ENCODE data around the gene SFT2D1. TPM values are rescaled to one million over a fixed set of nuclear protein-coding genes. Genes with fewer than 3 reads are reported as not detected.
"Not testable (repeated sequence)": the region's sequence is repeated elsewhere in the genome, so short reads cannot be mapped to it uniquely, and the experiment has no call there.

SFT2D1 gene
- 10 to 100 TPM; 41.1 to 59.4 (median 54.8) TPM for total RNA-seq

DNA sequence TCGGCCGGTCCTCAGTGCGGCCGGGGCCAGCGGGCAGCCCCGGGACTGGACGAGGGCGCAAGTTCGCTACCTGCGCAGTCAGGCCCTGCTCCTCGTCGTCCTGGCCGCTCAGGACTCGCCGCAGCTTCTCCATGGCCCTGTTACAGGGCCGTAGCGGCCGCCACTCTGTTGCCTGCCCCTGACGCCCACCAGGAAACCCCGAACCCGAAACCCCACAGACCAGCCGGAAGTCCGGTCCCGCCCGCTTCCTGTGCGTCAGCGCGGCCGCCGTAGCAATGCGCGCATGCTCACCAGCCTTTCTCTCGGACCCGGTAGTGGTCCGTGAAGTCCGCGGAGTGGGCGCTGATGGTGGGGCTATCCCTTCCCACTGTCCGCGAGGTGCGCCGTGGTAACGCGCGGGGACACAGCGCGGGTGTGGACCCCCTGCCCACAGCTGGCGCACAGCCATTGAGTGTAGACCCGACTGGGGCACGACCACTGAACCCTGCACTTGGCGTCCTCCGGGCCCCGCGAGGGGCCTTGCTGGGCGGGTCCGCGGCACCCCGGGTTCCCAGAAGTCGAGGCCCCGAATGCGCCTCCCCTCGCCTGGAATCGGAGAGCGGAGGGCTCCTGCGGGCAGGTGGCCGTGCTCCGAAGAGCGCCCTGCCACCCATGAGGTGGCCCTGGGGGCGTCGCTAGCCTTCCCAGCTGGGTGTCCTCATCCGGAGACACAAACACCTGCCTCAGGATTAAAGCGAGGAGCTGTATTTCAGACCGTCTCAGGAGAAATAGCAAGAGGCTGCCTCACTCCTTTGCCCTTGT, at the start of gene SFT2D1:
SFT2D1 (minus strand) TSS at position 197 of the 801 bp plus-strand sequence; CDS start at position 133, 64 bp downstream.
- no peaks in the 10 kb centered on the region for H3K9me3 ChIP-seq
- peaks cover 0 to 12% (median 0%) of the 10 kb centered on the region in 3 donors for H3K36me3 ChIP-seq
- peak; percentile 67 to 78 for DNase-seq (ENCODE audit: low spot score in 2 of 2)
- WGBS, 2 donors = 0% methylated on average over 34 to 44 of the region's 73 CpGs
- peak within 1 kb of the TSS; percentile 76 to 99 (median 84) for H3K4me3 ChIP-seq
- H3K4me1 ChIP-seq = peaks cover 0 to 47% (median 23%) of the 10 kb centered on the region in 4 donors
- peak within 1 kb of the TSS; percentile 90 to 98 (median 94) for H3K27ac ChIP-seq
- no peaks in the 10 kb centered on the region for H3K27me3 ChIP-seq
- TF ChIP-seq CTCF (IDR thresholded peaks at IDR 0.05) (peak in 1 of 5 experiments; percentile 23), EP300 (IDR thresholded peaks at IDR 0.05) (peak; percentile 88 to 96), POLR2A (IDR thresholded peaks at IDR 0.05) (peak; percentile 86 to 91)

GRCh38 chr6:166389119-166389518, 46.8 kb upstream of the SFT2D1 start:
- WGBS, 2 donors = 55 to 61% methylated on average over 3 of the region's 3 CpGs
- no peak overlapping the region for H3K4me3 ChIP-seq
- H3K9me3 ChIP-seq = no peaks in the 10 kb centered on the region
- H3K36me3 ChIP-seq = no peaks in the 10 kb centered on the region
- H3K27ac ChIP-seq = no peak overlapping the region
- DNase-seq (ENCODE audit: low spot score in 2 of 2) = no peak
- H3K4me1 ChIP-seq = peaks cover 0 to 3% (median 0%) of the 10 kb centered on the region in 4 donors
- TF ChIP-seq CTCF (IDR thresholded peaks at IDR 0.05) (no peak), EP300 (IDR thresholded peaks at IDR 0.05) (no peak), POLR2A (IDR thresholded peaks at IDR 0.05) (no peak)
- no peaks in the 10 kb centered on the region for H3K27me3 ChIP-seq

GRCh38 chr6:166388290-166389004, 46.1 kb upstream of the SFT2D1 start:
- Histone ChIP-seq H3K4me3 (no peak overlapping the region), H3K9me3 (no peaks in the 10 kb centered on the region), H3K27ac (no peak overlapping the region), H3K4me1 (peaks cover 0 to 9% (median 0%) of the 10 kb centered on the region in 4 donors), H3K27me3 (no peaks in the 10 kb centered on the region), H3K36me3 (no peaks in the 10 kb centered on the region)
- DNase-seq (ENCODE audit: low spot score in 2 of 2) = no peak
- TF ChIP-seq POLR2A (IDR thresholded peaks at IDR 0.05) (no peak), CTCF (IDR thresholded peaks at IDR 0.05) (no peak), EP300 (IDR thresholded peaks at IDR 0.05) (no peak)
- WGBS, 2 donors = 91 to 92% methylated on average over 13 of the region's 13 CpGs

GRCh38 chr6:166387642-166388289, 45.4 kb upstream of the SFT2D1 start:
- WGBS, 2 donors = 67 to 74% methylated on average over 5 of the region's 5 CpGs
- H3K9me3 ChIP-seq = no peaks in the 10 kb centered on the region
- H3K4me1 ChIP-seq = peaks cover 0 to 9% (median 0%) of the 10 kb centered on the region in 4 donors
- no peaks in the 10 kb centered on the region for H3K36me3 ChIP-seq
- H3K27ac ChIP-seq = no peak overlapping the region
- TF ChIP-seq EP300 (IDR thresholded peaks at IDR 0.05) (no peak), POLR2A (IDR thresholded peaks at IDR 0.05) (no peak), CTCF (IDR thresholded peaks at IDR 0.05) (no peak)
- no peak for DNase-seq (ENCODE audit: low spot score in 2 of 2)
- no peaks in the 10 kb centered on the region for H3K27me3 ChIP-seq
- H3K4me3 ChIP-seq = no peak overlapping the region

DNA sequence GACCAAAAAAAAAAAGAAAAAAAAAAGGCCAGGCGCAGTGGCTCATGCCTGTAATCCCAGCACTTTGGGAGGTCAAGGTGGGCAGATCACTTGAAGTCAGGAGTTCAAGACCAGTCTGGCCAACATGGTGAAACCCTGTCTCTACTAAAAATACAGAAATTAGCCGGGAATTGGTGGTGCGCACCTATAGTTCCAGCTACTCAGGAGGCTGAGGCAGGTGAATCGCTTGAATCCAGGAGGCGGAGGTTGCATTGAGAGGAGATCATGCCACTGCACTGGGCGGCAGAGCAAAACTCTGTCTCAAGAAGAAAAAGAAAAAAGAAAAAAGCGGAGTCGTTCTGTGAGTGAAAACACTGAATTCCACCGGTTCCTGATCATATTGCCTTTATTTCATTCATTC, 44.8 kb upstream of the SFT2D1 start:
- H3K9me3 ChIP-seq; H3K27ac ChIP-seq; H3K4me3 ChIP-seq; H3K36me3 ChIP-seq; H3K27me3 ChIP-seq; DNase-seq (ENCODE audit: low spot score in 2 of 2); H3K4me1 ChIP-seq: not testable (repeated sequence)
- 92 to 93% methylated on average over 9 of the region's 9 CpGs for WGBS, 2 donors
